Measurements from ENCODE around the gene MRPL53.
A peak's percentile ranks its signal among the peaks of the same experiment; 100 is the strongest.

Gene MRPL53

GRCh38 chr2:74472086-74472944, at the start of gene MRPL53:
MRPL53 (minus strand) TSS chr2:74472680; CDS start chr2:74472660, 20 bp downstream.
- peak; percentile 67 for DNase-seq

- DNase-seq, result no peak
Measured at GRCh38 chr2:74516650-74517049, 44.2 kb upstream of the MRPL53 start.

DNA sequence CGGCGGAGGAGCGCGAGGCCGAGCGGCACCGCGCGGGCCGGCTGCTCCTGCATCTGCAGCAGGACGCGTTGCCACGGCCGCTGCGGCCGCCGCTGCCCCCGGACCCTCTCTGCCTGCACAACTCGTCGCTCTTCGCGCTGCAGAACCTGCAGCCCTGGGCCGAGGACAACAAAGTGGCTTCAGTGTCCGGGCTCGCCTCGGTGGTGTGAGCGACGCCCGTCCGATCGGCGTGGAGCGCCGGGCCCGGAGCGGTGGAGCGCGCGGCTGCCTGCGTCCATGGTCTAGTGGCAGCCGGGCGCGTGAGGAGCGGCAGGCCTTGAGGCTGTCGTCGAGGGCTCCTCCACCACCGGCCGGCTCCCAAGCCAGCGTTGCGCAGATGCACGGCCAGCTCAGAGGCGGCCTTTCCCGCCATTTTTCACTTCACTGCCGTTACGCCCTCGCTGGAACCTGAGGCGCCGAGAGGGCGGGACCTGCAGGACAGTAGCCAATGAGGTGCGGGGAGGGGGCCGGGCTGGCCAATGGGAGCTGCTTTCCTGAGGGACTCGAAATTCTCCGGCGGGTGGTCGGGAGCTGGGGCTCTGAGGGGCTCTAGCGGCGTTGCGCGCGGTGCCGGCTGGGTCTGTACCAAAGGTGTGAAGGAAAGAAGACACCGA, 43.6 kb upstream of the MRPL53 start:
- no peak for DNase-seq

- no peak for DNase-seq
Measured at GRCh38 chr2:74515271-74515980, 42.9 kb upstream of the MRPL53 start.

GRCh38 chr2:74514368-74515270, 42.1 kb upstream of the MRPL53 start, which contains the start of gene TLX2:
TLX2 (plus strand) TSS chr2:74514450; CDS start chr2:74514807, 357 bp downstream.
- DNase-seq, result no peak

DNA sequence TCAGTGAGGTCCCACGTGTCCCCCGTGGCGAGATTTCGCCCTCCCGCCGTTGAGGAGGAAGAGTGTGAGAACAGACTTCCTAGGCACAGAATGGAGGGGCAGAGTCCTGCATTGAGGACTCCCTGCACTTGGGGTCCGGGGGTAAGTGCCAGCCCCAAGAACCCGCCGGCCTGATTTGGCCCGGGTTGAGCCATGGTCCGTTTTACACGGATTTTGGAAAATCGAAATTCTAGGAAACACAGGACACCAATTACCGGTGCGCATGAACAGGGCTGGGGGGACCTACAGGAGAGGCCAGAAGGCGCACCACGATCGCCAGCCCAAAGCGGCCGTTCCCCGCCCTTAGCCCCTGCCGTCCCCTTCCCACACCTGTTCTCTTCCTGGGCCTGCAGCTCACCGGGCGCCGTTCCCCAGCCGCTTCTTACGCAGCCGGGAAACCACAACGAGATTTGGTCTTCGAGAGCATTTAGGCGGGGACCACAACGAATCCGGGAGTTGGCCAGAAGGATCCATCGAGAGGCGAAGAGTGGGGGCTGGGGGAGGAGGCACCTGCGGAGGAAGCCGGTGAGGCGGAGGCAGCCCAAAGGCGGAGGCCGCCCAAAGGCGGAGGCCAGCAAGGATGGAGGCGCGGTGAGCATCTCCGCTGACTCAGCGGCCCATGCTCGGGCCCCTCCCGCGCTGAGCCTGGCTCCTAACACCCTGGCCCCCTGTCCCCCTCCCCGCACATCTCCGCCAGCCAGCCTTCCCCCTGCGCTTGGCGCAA, 41.3 kb upstream of the MRPL53 start:
- no peak for DNase-seq

DNA sequence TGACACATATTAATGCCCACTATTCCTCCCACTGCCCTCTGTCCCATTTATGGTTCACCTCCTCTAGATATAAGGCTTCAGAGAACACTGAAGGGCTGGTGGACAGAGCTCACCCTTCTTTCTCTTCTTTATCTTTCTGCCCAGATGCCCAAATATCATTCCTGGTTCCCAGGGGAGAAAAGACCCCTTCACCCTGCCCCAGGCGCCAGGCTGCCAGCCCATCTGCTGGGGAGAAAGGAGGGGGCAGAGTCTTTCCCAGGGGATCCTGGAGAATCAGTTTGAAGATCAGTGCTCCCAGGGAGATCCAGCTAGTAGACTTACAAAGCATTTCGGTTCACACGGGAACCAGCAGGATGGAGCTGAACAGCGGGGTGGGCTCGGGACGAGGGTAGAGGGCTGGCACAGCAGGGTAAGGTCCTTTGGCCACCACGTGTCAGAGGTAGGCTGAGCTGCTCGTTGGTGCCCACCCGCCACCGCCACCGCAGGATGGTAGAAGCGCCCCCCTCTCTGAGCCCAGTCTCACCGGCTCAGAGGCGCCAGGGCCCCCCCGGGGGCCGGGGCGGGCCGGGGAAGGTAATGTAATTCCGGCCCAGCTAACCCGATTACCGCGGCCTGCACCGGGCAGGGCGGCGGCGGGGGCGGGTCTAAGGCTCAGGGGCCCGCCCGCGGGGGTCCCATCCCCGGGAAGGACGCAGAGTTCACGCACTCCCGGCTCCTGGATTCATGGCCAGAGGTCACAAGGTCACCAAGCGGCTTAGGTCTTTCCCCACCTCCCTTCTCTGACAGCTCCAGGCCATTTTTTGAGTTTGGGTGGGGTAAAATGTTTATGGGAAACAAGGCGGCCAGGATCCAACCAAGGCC, 40.5 kb upstream of the MRPL53 start:
- DNase-seq, result no peak

DNA sequence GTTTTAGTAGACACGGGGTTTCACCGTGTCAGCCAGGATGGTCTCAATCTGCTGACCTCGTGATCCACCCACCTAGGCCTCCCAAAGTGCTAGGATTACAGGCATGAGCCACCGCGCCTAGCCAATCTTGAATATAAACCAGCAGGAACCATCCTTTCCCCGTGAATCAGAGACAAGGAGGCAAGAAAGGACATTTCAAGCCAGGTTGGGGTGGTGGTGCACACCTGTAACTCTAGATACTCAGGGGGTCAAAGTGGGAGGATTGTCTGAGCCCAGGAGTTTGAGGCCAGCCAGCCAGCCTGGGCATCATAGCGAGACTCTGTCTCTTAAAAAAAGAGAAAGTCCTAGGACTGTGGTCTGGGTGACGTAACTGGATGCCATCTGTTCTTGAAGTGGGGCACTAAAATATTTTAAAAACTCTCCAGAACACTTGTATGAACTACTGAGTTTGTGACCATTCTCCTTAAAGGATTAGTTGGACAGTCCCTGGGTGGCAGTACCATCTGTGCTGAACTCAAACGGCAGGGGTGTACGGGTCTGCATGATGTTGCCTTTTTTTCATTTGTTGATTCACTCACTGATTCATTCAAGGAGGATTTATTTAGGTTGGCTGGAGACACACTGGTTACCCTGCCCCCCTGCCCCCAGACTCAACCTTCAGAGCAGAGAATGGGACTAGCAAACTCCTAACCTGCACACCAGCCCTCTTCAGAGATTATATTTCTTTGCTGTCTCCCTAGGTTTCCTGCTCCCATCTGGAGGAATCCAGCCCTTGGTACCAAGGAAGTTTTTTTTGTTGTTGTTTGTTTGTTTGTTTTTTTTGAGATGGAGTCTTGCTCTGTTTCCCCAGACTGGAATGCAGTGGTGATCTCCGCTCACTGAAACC, 38.9 kb upstream of the MRPL53 start:
- no peak for DNase-seq

DNA sequence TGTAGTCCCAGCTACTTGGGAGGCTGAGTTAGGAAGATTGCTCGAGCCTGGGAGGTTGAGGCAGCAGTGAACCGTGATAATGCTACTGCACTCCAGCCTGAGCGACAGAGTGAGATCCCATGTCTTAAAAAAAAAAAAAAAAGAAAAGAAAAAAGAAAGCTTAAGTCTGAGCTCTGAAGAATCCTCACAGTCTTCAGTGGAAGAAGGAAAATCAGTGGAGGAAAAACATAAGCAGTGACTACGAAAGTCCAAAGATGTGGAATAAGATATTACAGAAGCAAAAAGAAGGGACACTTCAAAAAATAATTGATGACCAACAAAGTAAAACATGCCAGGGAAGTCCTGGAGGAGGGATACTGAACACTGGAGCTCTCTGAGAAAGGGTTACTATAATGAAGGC, 37.8 kb upstream of the MRPL53 start:
- DNase-seq, result no peak

DNA sequence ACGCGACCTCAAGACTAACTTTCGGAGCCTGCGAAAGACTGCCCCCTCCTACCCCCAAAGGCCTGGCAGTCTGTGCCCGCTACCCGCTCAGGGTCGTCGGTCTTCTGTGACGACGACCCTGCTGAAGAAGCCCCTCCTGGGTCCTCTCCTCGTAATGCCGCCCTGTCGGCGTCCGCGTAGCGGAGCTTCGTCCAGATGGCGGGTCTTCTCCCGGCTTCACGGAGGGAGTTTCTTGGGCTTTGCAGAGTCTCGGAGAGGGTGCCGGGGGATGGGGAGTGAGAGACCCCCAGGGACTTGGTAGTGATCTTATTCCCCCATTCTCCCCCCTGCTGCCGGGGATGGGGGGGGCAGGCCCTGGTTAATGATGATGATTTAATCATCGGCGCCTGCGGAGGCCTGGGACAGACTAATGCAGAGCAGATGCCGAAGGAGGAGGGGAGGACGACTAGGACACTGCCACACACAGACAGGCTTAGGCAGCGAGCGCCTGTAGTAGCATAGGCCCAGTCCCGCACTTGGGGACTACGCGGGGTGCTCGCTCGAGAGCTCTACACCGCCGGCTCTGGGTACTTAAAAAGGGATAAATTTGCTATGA, 35.5 kb upstream of the MRPL53 start:
- no peak for DNase-seq

DNA sequence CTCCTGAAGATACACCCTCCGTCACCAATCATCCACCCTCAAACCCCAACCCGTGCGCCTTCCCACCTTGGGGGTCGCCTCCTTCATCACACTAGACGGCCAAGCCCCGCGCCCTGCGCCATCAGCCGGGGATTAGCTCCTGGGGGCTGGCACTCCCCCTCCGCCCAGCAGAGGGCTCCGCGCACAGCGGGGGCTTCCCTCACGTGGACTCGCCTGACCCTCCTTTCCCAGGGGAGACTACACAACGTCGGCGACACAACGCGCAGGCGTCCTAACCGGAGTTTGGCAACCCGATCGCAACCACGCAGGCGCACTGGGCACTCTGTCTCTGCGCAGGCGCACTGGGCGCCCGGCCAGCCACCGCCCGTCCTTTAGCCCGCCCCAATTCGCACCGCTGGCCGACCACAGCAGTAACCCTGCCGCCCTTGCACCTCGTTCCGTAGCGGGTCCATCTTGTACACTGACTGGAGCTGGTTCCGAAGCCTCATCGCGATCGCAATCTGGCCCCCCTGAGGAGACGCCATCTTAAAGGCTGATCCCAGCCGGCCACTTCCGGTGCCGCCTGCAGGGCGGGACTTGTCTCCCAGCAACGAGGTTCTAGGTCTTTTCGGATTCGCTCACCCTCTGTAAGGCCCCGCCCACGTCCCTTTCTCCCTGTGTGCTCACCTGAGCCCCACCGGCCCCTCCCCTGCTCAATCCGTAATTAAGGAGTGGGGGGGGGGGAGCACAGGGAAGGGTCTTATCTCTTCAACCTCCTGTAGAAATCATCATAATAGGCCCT, 34.9 kb upstream of the MRPL53 start, which contains the start of gene PCGF1:
Gene PCGF1, minus strand, starts transcription at position 551 of the 781 bp plus-strand sequence. Its CDS starts 27 bp downstream, at position 524.
- DNase-seq, result peak; percentile 85

DNA sequence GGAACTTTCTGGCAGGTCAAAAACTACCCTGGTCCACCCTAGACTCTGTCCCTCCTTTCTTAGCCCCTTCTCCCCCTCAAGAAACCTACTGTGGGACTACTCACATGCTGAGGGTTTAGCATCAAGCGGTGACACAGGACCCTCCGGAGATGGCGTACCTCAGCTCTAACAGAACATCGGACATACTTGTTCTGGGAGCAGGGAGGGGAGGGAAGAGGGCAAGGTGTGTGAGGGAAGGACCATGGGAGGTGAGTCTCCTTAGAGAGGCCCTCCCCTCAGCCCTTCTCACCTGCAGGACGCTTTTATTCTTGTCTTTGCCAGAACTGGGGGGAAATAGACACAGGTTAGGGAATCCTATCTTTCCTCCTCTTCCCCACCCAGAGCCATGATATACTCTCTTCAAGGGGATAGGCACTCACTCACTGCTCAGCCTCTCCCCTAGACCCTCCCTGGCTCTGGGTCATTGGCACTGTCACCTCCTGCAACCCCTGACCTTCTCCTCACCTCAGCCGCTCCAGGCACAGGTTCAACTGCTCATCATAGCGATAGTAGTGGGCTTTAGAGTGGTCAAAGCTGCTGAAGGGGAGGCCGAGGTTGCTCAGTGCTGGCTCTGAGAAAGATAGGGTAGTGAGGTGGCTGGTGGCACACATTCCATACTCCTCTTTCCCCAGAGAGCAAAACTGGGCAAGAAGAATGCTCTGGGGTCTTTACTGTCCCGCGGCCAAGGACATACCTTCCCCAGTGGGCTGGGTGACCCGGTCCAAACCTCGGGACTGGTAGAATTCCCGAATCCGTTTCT, 33.2 kb upstream of the MRPL53 start:
- DNase-seq, result no peak

DNA sequence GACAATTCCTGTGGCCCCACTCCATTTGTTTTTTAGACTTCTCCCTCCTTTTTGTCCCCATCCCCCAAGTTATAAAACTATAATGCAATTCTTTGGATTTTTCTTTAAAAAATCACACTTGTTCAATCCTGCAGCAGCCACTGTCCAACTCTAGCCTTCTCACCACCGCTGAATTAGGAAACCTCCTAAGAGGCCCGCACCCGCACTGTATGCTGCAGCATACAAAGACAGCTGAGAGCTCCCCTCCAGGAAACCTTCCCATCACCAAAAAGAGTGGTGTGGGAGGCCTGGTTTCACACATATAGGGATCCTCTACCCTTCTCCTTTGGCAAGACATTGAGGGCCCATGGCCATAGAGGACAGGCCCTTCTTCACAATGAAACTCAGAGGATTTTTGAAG, 32.1 kb upstream of the MRPL53 start:
- DNase-seq, result no peak

DNA sequence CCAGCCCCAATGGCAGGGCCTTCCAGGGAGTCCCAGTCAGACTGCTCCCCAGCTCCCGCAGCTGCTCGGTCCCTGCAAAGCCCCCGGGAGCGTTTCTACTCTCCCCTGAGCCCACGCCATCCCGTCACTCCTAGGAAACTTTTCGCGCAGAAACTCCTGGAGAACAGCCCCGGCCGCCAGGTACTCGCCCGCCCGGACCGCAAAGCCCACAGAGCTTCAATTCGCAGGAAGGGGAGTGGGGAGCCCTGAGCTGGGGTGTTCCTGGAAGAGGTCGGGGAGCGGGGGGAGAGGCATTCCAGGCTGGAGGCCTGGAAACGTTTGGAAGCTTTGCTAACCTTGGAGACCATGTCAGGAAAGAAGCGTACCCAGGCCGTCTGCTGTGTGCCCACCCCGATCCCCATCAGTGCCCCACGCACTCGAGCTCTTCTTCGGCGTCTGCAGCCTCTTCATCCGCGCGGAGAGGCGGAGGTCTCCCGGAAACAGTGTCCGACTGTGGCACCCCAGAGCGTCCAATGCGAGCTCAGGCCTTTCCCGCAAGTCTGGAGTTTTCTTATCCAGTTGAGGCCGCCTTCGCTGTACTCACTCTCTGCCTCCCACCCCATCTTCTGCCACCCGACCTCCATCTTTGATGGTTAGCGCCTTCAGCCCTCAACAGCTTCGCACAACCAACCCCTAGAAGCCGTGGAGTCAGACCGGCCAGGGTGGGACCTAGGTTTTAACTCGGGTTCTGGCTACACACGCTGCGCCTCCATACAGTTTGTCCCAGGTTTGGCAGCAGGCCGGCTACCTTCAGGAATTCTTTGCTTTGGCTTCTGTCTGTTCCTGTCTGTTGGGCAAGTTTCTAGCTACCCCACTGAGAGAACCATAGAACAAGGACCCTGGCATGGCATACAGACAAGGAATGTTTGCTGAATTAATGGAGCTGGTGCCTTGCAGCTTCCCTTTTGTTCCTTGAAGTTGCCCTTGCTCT, 31.3 kb upstream of the MRPL53 start:
- DNase-seq, result no peak

DNA sequence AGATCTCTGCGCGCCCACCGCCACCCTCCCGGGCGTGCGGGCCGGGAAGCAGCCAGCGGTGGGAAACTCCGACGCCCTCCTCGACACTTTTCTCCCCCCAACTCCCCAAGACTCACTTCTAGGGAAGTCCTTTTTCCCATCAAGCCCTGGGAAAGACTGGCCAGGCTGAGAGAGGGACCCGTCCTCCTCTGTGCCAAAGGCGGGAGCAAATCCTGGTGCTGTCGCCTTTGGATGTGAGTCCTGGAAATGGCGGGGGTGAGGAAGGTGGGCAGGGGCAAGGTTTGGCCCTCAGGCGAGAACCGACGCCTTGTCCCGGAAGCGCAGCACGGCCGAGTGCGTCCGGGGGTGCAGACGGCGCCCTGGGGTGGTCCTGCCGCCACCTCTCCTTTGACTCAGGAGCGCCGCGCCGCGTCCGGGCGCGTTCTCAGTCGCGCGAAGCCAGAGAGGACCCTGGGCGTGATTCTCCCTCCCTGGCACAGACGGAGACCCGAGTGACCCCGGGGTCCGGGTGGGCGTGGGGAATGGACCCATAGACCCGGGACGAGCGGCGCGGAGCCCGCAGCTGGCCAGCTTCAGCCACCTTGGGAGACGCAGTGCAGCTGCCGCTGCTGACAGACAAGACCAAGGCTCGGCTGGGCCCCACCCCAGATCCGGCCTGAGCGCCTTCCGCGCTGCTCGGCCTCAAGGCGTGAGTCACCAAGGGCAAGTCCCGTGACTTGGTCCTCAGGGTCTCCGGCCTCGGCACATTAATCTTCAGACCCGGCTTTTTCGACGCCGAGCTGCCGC, 30.4 kb upstream of the MRPL53 start:
- no peak for DNase-seq
